Measurements from ENCODE around the gene ATL2.

- TF ChIP-seq, protein P1, sequence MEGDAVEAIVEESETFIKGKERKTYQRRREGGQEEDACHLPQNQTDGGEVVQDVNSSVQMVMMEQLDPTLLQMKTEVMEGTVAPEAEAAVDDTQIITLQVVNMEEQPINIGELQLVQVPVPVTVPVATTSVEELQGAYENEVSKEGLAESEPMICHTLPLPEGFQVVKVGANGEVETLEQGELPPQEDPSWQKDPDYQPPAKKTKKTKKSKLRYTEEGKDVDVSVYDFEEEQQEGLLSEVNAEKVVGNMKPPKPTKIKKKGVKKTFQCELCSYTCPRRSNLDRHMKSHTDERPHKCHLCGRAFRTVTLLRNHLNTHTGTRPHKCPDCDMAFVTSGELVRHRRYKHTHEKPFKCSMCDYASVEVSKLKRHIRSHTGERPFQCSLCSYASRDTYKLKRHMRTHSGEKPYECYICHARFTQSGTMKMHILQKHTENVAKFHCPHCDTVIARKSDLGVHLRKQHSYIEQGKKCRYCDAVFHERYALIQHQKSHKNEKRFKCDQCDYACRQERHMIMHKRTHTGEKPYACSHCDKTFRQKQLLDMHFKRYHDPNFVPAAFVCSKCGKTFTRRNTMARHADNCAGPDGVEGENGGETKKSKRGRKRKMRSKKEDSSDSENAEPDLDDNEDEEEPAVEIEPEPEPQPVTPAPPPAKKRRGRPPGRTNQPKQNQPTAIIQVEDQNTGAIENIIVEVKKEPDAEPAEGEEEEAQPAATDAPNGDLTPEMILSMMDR (IDR thresholded peaks at IDR 0.05; ENCODE audit: low read depth, low read length), result no peak
- TF ChIP-seq POLR2A (IDR thresholded peaks at IDR 0.05; ENCODE audit: extremely low read depth, insufficient read length) (no peak), MAX (IDR thresholded peaks at IDR 0.05; ENCODE audit: low read depth, low read length) (no peak), MYC (IDR thresholded peaks at IDR 0.05; ENCODE audit: low read depth, low read length) (no peak)
These were observed 53.5 kb downstream of the ATL2 start for GRCh38 chr2:38323623-38324022.

Data from NB4 (cell line).